ENCODE measurements around the gene PTPRN.

PTPRN gene

DNA sequence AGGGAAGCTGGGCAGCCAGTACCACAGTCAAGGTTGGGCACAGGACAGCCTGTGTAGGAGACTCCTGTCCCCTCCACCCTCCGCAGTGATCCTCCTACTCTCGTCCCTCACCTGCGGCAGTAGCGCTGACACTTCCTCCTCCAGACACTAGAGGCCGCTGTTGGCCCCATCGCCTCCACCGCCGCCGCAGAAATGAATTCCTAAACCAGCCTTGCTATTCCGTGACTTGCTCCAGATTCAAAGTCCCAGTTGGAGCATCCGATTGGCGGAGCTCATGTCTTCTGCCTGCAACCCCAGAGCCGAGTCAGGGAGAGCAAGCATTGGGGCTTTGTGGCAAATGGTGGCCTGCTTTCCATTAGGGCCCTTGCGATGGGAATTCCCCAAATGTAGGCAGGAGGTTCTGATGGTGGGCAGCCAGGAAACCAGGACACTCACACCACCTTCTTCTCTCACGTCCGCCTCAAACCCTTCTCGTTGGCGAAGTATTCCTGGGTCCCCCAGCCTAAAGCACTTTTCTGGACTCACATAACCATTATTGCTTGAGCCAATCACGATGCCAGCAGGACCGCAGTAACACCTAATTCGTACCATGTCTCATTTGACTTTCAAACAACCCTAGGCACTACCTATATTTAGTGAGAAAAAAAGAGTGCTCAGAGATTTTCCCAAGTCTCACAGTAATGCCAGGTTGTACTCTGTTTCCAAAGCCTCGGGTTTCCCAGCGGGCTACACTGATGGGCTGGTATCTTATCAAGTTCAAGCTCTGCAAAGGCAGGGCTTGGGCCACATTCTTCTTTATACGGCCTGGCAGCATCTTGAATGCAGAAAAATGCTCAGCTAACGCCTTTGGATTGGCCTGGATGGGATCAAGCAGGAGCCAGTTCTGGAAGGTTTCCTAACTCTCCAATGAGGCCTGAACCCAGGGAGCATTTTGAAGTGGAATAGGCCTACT is 31.2 kb downstream of the PTPRN start:
- no peaks in the 10 kb centered on the region for H3K9me3 ChIP-seq (ENCODE audit: insufficient read depth, low read length)
- H3K27me3 ChIP-seq (ENCODE audit: low read length), result no peaks in the 10 kb centered on the region
- H3K27ac ChIP-seq (ENCODE audit: low read depth, low read length), result peak overlapping the region; percentile 98
- peak overlapping the region; percentile 90 for H3K4me2 ChIP-seq (ENCODE audit: low read depth, low read length, poor library complexity, severe bottlenecking)
- H3K9ac ChIP-seq (ENCODE audit: low read length), result peak overlapping the region; percentile 63
- H3F3A ChIP-seq (ENCODE audit: insufficient read depth), result peaks cover 13% of the 10 kb centered on the region
- no peaks in the 10 kb centered on the region for H3K9me2 ChIP-seq (replicated peaks; ENCODE audit: insufficient read depth, low read length)
- H4K20me1 ChIP-seq (ENCODE audit: low read depth, low read length), result no peaks in the 10 kb centered on the region
- no peaks in the 10 kb centered on the region for H3K36me3 ChIP-seq (ENCODE audit: low read length)
- peak overlapping the region; percentile 62 for H3K4me3 ChIP-seq (ENCODE audit: insufficient read depth, low read length, poor library complexity, severe bottlenecking)
- H3K79me2 ChIP-seq (ENCODE audit: insufficient read depth, low read length), result 0 out of 2 replicates have a peak, but pooled peaks cover 4% of the 10 kb centered on the region
- H2AFZ ChIP-seq (ENCODE audit: low read depth, low read length, severe bottlenecking), result peak overlapping the region; percentile 84
- TF ChIP-seq, protein P1, sequence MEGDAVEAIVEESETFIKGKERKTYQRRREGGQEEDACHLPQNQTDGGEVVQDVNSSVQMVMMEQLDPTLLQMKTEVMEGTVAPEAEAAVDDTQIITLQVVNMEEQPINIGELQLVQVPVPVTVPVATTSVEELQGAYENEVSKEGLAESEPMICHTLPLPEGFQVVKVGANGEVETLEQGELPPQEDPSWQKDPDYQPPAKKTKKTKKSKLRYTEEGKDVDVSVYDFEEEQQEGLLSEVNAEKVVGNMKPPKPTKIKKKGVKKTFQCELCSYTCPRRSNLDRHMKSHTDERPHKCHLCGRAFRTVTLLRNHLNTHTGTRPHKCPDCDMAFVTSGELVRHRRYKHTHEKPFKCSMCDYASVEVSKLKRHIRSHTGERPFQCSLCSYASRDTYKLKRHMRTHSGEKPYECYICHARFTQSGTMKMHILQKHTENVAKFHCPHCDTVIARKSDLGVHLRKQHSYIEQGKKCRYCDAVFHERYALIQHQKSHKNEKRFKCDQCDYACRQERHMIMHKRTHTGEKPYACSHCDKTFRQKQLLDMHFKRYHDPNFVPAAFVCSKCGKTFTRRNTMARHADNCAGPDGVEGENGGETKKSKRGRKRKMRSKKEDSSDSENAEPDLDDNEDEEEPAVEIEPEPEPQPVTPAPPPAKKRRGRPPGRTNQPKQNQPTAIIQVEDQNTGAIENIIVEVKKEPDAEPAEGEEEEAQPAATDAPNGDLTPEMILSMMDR (IDR thresholded peaks at IDR 0.05; ENCODE audit: insufficient read depth, low read length, poor library complexity, severe bottlenecking), result peak; percentile 95
- no peak for TF ChIP-seq EZH2phosphoT487 (conservative IDR thresholded peaks at IDR 0.05; ENCODE audit: low read length)

DNA sequence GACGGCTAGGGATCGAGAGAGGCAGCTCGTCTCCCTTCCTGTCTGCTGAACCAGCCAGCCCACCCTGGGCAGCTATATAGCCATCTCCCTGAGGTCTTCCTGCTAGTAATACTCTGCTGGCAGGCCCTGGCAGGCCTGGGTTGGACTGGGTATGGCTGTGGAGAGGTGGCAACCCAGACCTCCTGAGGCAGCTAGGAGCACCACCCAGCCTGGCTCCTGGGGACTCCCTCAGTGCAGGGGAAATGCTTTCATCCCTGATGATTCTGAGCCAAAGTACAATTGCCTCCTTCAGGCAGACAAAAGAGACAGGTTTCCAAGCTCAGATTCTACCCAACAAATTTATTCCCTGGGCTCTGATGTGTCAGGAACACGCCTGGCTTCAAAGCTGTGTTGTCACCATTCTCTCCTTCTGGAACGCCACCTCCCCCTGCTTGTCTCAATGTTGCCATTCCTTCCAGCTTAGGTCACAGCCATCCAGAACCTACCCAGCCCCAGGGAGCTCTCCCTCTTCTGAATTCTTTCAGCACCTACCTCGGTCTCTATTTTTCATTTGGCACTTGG is 34.8 kb downstream of the PTPRN start:
- peaks cover 13% of the 10 kb centered on the region for H3F3A ChIP-seq (ENCODE audit: insufficient read depth)
- no peak overlapping the region for H3K9ac ChIP-seq (ENCODE audit: low read length)
- no peak overlapping the region for H3K4me3 ChIP-seq (ENCODE audit: insufficient read depth, low read length, poor library complexity, severe bottlenecking)
- no peak overlapping the region for H3K4me2 ChIP-seq (ENCODE audit: low read depth, low read length, poor library complexity, severe bottlenecking)
- H3K27ac ChIP-seq (ENCODE audit: low read depth, low read length), result no peak overlapping the region
- H4K20me1 ChIP-seq (ENCODE audit: low read depth, low read length), result no peaks in the 10 kb centered on the region
- no peaks in the 10 kb centered on the region for H3K9me2 ChIP-seq (replicated peaks; ENCODE audit: insufficient read depth, low read length)
- H3K36me3 ChIP-seq (ENCODE audit: low read length), result no peaks in the 10 kb centered on the region
- no peak for TF ChIP-seq EZH2phosphoT487 (conservative IDR thresholded peaks at IDR 0.05; ENCODE audit: low read length)
- TF ChIP-seq, protein P1 (IDR thresholded peaks at IDR 0.05; ENCODE audit: insufficient read depth, low read length, poor library complexity, severe bottlenecking), result no peak
- H3K27me3 ChIP-seq (ENCODE audit: low read length), result no peaks in the 10 kb centered on the region
- H3K79me2 ChIP-seq (ENCODE audit: insufficient read depth, low read length), result 0 out of 2 replicates have a peak, but pooled peaks cover 4% of the 10 kb centered on the region
- no peak overlapping the region for H2AFZ ChIP-seq (ENCODE audit: low read depth, low read length, severe bottlenecking)
- no peaks in the 10 kb centered on the region for H3K9me3 ChIP-seq (ENCODE audit: insufficient read depth, low read length)

DNA sequence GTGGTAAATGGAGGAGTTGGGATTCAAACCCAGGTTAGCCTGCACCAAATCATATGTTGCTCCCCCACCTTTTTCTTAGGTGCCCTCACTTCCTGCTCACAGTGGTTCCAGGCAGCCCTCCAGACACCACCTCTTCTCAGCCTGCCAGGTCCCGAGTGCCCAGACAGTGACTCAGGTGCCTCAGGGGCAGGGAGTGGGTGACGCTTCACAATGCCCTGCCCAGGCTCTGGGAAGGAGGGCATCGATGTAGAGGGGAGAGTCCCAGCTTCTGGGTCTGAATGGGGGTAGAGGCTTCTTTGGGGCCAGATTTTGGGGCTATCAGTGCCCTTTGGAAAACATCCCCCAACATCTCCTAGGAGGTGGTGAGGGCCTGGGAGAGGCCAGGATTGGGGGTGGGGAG is 35.3 kb downstream of the PTPRN start:
- Histone ChIP-seq H3K36me3 (ENCODE audit: low read length) (no peaks in the 10 kb centered on the region), H3K4me3 (ENCODE audit: insufficient read depth, low read length, poor library complexity, severe bottlenecking) (no peak overlapping the region), H3K4me2 (ENCODE audit: low read depth, low read length, poor library complexity, severe bottlenecking) (no peak overlapping the region), H3K9ac (ENCODE audit: low read length) (no peak overlapping the region), H3K27ac (ENCODE audit: low read depth, low read length) (no peak overlapping the region), H3K9me2 (replicated peaks; ENCODE audit: insufficient read depth, low read length) (no peaks in the 10 kb centered on the region), H3K27me3 (ENCODE audit: low read length) (no peaks in the 10 kb centered on the region), H4K20me1 (ENCODE audit: low read depth, low read length) (no peaks in the 10 kb centered on the region), H2AFZ (ENCODE audit: low read depth, low read length, severe bottlenecking) (no peak overlapping the region), H3F3A (ENCODE audit: insufficient read depth) (peaks cover 13% of the 10 kb centered on the region), H3K9me3 (ENCODE audit: insufficient read depth, low read length) (no peaks in the 10 kb centered on the region), H3K79me2 (ENCODE audit: insufficient read depth, low read length) (0 out of 2 replicates have a peak, but pooled peaks cover 4% of the 10 kb centered on the region)
- TF ChIP-seq, protein P1 (IDR thresholded peaks at IDR 0.05; ENCODE audit: insufficient read depth, low read length, poor library complexity, severe bottlenecking), result no peak
- no peak for TF ChIP-seq EZH2phosphoT487 (conservative IDR thresholded peaks at IDR 0.05; ENCODE audit: low read length)
